IMR-90 (cell line): Measurements from ENCODE around the gene GPC6. TPM values are rescaled to one million over a fixed set of nuclear protein-coding genes. Genes with fewer than 3 reads are reported as not detected.

Source experiments
- ATAC-seq: fragments of 200-7000 bp; cut with Tn5 transposase; 2 replicates; pipeline ENCODE4 v1.9.1; 2020; ENCODE audit warnings: low read depth, mild to moderate bottlenecking, moderate library complexity
- BruUV-seq: library from RNA; stranded (reverse); fragments of 400-500 nt; replicated peaks from 2 replicates; lab custom pipeline; 2021; lab: Mats Ljungman, UMichigan
- CTCF ChIA-PET: fragments of 300-600 bp; formaldehyde crosslinking; extraction: SDS; loops from one replicate; lab custom pipeline; 2021; ENCODE audit warnings: antibody characterized with exemption; lab: Yijun Ruan, JAX
- POLR2A ChIA-PET: fragments of 300-600 bp; sonication (Branson Sonifier 250); formaldehyde crosslinking; loops from one replicate; lab custom pipeline; 2022; ENCODE audit warnings: antibody characterized with exemption; ENCODE audit not compliant: unreplicated experiment; lab: Charles Lee
- DNase-seq: peaks from one replicate; pipeline ENCODE4 v3.0.0; 2013
- H2AFZ ChIP-seq: replicated peaks from 2 replicates; pipeline ENCODE3; 2013; ENCODE audit warnings: low read length, mild to moderate bottlenecking; ENCODE audit not compliant: poor library complexity
- H2AK5ac ChIP-seq: 2 replicates; pipeline ENCODE4 v1.6.1; 2013; ENCODE audit warnings: low read depth, low read length, inconsistent platforms
- H2AK9ac ChIP-seq: replicated peaks from 2 replicates; pipeline ENCODE3; 2013; ENCODE audit warnings: mild to moderate bottlenecking, low read depth, low read length, moderate library complexity; ENCODE audit not compliant: poor library complexity
- H2BK120ac ChIP-seq: 2 replicates; pipeline ENCODE4 v1.6.1; 2013; ENCODE audit warnings: low read depth, low read length, inconsistent platforms
- H2BK15ac ChIP-seq: 3 replicates; pipeline ENCODE4 v1.6.1; 2013; ENCODE audit warnings: low read depth, low read length, inconsistent platforms
- H2BK20ac ChIP-seq: 2 replicates; pipeline ENCODE4 v1.6.1; 2013; ENCODE audit warnings: low read depth, mild to moderate bottlenecking, inconsistent platforms, low read length, moderate library complexity
- H2BK5ac ChIP-seq: 2 replicates; pipeline ENCODE4 v1.6.1; 2013; ENCODE audit warnings: mild to moderate bottlenecking, low read depth, low read length, inconsistent platforms; ENCODE audit not compliant: poor library complexity, severe bottlenecking
- H3K14ac ChIP-seq: replicated peaks from 2 replicates; pipeline ENCODE4 v1.6.1; 2013; ENCODE audit warnings: low read depth, low read length, inconsistent platforms
- H3K18ac ChIP-seq: 2 replicates; pipeline ENCODE4 v1.6.1; 2013; ENCODE audit warnings: low read depth, low read length, control low read depth
- H3K23ac ChIP-seq: 2 replicates; pipeline ENCODE4 v1.6.1; 2013; ENCODE audit warnings: low read depth, low read length, inconsistent platforms
- H3K27ac ChIP-seq: 2 replicates; pipeline ENCODE4 v1.5.1; 2013; ENCODE audit warnings: mild to moderate bottlenecking, control low read depth, low read length; ENCODE audit not compliant: insufficient read depth
- H3K27me3 ChIP-seq: 2 replicates; pipeline ENCODE4 v1.6.1; 2013; ENCODE audit warnings: low read length; ENCODE audit not compliant: control insufficient read depth, insufficient read depth
- H3K36me3 ChIP-seq: 2 replicates; pipeline ENCODE4 v1.6.1; 2013; ENCODE audit warnings: low read length, mixed read lengths; ENCODE audit not compliant: control insufficient read depth, insufficient read depth
- H3K4ac ChIP-seq: 2 replicates; pipeline ENCODE4 v1.6.1; 2013; ENCODE audit warnings: low read depth, low read length, inconsistent platforms
- H3K4me1 ChIP-seq: 2 replicates; pipeline ENCODE4 v1.6.1; 2013; ENCODE audit warnings: low read length, mixed read lengths; ENCODE audit not compliant: control insufficient read depth, insufficient read depth
- H3K4me2 ChIP-seq: 2 replicates; pipeline ENCODE4 v1.6.1; 2013; ENCODE audit warnings: low read depth, mild to moderate bottlenecking, control low read depth, low read length, moderate library complexity
- H3K4me3 ChIP-seq: 2 replicates; pipeline ENCODE4 v1.5.1; 2013; ENCODE audit warnings: low read depth, mild to moderate bottlenecking, control low read depth, low read length, moderate library complexity; ENCODE audit not compliant: insufficient read depth
- H3K56ac ChIP-seq: 2 replicates; pipeline ENCODE4 v1.6.1; 2013; ENCODE audit warnings: low read length, inconsistent platforms; ENCODE audit not compliant: insufficient read depth; ENCODE audit errors: extremely low read depth
- H3K79me1 ChIP-seq, 2 experiments: 2 replicates each; pipeline ENCODE4 v1.6.1; 2013; ENCODE audit warnings: low read length in 2 of 2, inconsistent platforms in 1 of 2, low read depth in 1 of 2
- H3K9ac ChIP-seq: 2 replicates; pipeline ENCODE4 v1.6.1; 2013; ENCODE audit warnings: low read depth, low read length, control low read depth
- H3K9me1 ChIP-seq: 2 replicates; pipeline ENCODE4 v1.6.1; 2013; ENCODE audit warnings: low read length, inconsistent platforms; ENCODE audit not compliant: insufficient read depth
- H3K9me3 ChIP-seq: 2 replicates; pipeline ENCODE4 v1.6.1; 2013; ENCODE audit warnings: low read length; ENCODE audit not compliant: control insufficient read depth, insufficient read depth
- H4K20me1 ChIP-seq: 2 replicates; pipeline ENCODE4 v1.6.1; 2013; ENCODE audit warnings: low read length, inconsistent platforms; ENCODE audit not compliant: insufficient read depth
- H4K5ac ChIP-seq: 2 replicates; pipeline ENCODE4 v1.6.1; 2013; ENCODE audit warnings: mild to moderate bottlenecking, low read depth, low read length, control low read depth
- H4K8ac ChIP-seq, 2 experiments: 2 replicates each; pipeline ENCODE4 v1.6.1; 2013; ENCODE audit warnings: low read depth in 2 of 2, low read length in 2 of 2, control low read depth in 1 of 2, inconsistent platforms in 1 of 2
- H4K91ac ChIP-seq: 2 replicates; pipeline ENCODE4 v1.6.1; 2013; ENCODE audit warnings: low read depth, low read length, inconsistent platforms; ENCODE audit not compliant: insufficient read depth
- CEBPB ChIP-seq: IDR thresholded peaks from 2 replicates; pipeline ENCODE4 v1.6.1; 2012; ENCODE audit warnings: low read depth, low read length, improper control_type of control experiment
- FOS ChIP-seq: fragments of 150-350 bp; IDR thresholded peaks from 2 replicates; pipeline ENCODE4 v1.6.1; 2016; ENCODE audit warnings: low read depth, low read length
- WGBS, 2 experiments: methylation state at CpG; one replicate each; pipeline versions ENCODE4 v1.1.5 to v1.1.7; 2013; ENCODE audit warnings: missing lambda C conversion rate in 2 of 2; ENCODE audit not compliant: insufficient read length in 1 of 2; ENCODE audit errors: extremely low coverage in 2 of 2; 5-methylcytosine and 5-hydroxymethylcytosine counted together
- dilution Hi-C: fragments of 300-500 bp; cut with HindIII; formaldehyde crosslinking; loops from one replicate; pipeline ENCODE4 v1.14.3; 2018; ENCODE audit warnings: low sequenced_read_pairs; ENCODE audit not compliant: unreplicated experiment
- in situ Hi-C: fragments of 300-500 bp; cut with MboI; formaldehyde crosslinking; loops from 3 replicates; pipeline ENCODE4 v1.14.3; 2019; ENCODE audit warnings: low sequenced_read_pairs, inconsistent platforms, mixed read lengths
- intact Hi-C: fragments of 100-400 bp; cut with micrococcal nuclease; formaldehyde crosslinking; loops from 2 replicates; pipeline ENCODE4 v1.10.0; 2022
- polyA plus RNA-seq, 3 experiments: library from polyadenylated mRNA; depleted of rRNA; stranded (reverse); fragments of >200 nt; gene quantifications; 2 replicates each; pipeline ENCODE4 v1.2.3, GENCODE V29; 2012; ENCODE audit warnings: low replicate concordance in 1 of 3
- total RNA-seq: library from RNA; depleted of rRNA; stranded (reverse); fragments of >200 nt; gene quantifications from 2 replicates; pipeline ENCODE4 v1.2.3, GENCODE V29; 2012

The GPC6 gene
- total and polyA plus RNA-seq, 2 of the 4 experiments (the other 2 are of a cell fraction), result 14.9 to 39.4 TPM

DNA sequence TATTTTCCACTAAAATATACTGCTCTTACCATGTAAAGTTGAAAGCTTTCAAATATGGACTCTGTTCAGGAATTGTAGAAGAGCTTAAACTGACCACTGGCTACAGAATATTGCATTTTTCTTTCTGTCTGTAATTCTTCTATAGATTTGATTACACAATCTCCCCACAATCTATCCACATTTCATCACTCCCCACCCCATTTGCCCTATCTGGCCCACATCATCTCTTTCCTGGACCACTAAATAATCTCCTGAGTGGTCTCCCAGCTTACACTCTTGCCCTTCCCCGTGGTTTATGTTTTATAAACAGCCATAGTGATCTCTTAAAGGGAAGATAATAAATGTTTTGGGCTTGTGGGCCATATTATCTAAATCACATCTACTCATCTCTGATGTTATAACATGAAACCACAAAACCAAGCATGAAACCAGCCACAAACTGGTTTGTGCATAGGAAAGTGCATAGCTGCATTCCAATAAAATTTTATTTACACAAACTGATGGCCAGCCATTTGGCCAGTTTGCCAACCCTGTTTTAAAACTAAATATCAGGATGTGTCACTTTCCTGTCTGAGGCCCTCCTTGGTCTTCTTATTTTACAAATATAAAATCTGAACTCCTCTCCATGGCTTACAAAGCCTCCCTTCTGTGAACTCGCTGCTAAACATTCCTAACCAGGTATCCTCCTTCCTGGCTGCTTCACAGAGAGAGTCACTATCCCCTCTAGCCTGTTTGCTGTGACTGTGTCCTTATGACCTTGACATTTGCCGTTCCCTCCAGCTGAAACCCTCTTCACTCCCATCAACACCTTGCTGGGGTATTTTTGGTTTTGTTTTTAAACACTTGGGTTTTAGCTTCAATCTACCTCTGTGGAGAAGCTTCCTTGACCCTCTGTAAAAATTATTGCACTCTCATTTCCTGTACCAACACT lies 500.9 kb downstream of the GPC6 start:
- H4K91ac ChIP-seq, result peak overlapping the region; percentile 93
- peak overlapping the region; percentile 92 for H3K27ac ChIP-seq
- H3K27me3 ChIP-seq, result no peaks in the 10 kb centered on the region
- peak overlapping the region; percentile 92 for H2BK5ac ChIP-seq
- POLR2A ChIA-PET, result no interaction called here
- DNase-seq (peak; percentile 82), ATAC-seq (peak; percentile 62)
- H3K9me3 ChIP-seq, result no peaks in the 10 kb centered on the region
- dilution Hi-C loops (no loop called here), in situ Hi-C loops (no loop called here), intact Hi-C loops (no loop called here)
- peaks cover 17% of the 10 kb centered on the region for H3K4me1 ChIP-seq
- H3K4me3 ChIP-seq, result no peak overlapping the region
- peak overlapping the region; percentile 39 for H2AK9ac ChIP-seq
- H3K9me1 ChIP-seq, result peaks cover 11% of the 10 kb centered on the region
- peak overlapping the region; percentile 97 for H3K4ac ChIP-seq
- H2BK15ac ChIP-seq, result peak overlapping the region; percentile 92; the same call in 2 of the 3 replicates
- peak overlapping the region; percentile 97 for H2BK20ac ChIP-seq
- peak overlapping the region; percentile 80 for H3K23ac ChIP-seq
- H3K79me1 ChIP-seq, result peaks cover 0 to 3% of the 10 kb centered on the region in 2 experiments; a peak in 2 of 4 replicates
- WGBS, 2 experiments, result 67% methylated on average over 1 of the region's 3 CpGs; no CpG with 5 or more reads in 1 of the 2 experiments
- peak overlapping the region; percentile 96 for H2AK5ac ChIP-seq
- H3K56ac ChIP-seq, result peak overlapping the region; percentile 92; the same call in 1 of the 2 replicates
- H3K9ac ChIP-seq, result peak overlapping the region; percentile 24; the same call in 1 of the 2 replicates
- H2AFZ ChIP-seq, result peak overlapping the region; percentile 72
- H3K14ac ChIP-seq, result peak overlapping the region; percentile 94
- BruUV-seq, result no TSS peak
- TF ChIP-seq FOS, result no peak
- TF ChIP-seq CEBPB, result peak; percentile 85
- H3K18ac ChIP-seq, result peak overlapping the region; percentile 100
- peak overlapping the region; percentile 69 to 81; a peak in 3 of 4 replicates for H4K8ac ChIP-seq
- CTCF ChIA-PET, result interaction anchor here (0.6 kb wide), 1 partner anchor 201 kb away, joined by 3 read pairs; no protein-coding TSS in a partner anchor
- H4K5ac ChIP-seq, result peak overlapping the region; percentile 98
- H3K36me3 ChIP-seq, result no peaks in the 10 kb centered on the region
- H4K20me1 ChIP-seq, result no peaks in the 10 kb centered on the region
- H3K4me2 ChIP-seq, result peak overlapping the region; percentile 88
- H2BK120ac ChIP-seq, result peak overlapping the region; percentile 94
